Mucosa of descending colon (tissue), 3 donors: Measurements from ENCODE around the gene ABHD2. TPM values are rescaled to one million over a fixed set of nuclear protein-coding genes. Genes with fewer than 3 reads are reported as not detected.
"Not testable (repeated sequence)": the region's sequence is repeated elsewhere in the genome, so short reads cannot be mapped to it uniquely, and the experiment has no call there.

ENCODE experiments used
- ATAC-seq: fragments of 200-7000 bp; cut with Tn5 transposase; one replicate; pipeline ENCODE4 v1.9.1; 2020; ENCODE audit warnings: mild to moderate bottlenecking, moderate library complexity
- DNase-seq, 3 donors: peaks; one replicate each; pipeline ENCODE4 v3.0.0-alpha.2; 2020
- H3K36me3 ChIP-seq: fragments of 200-600 bp; one replicate; pipeline ENCODE4 v1.8.0; 2021; ENCODE audit warnings: low read depth, mild to moderate bottlenecking
- H3K4me1 ChIP-seq: fragments of 200-600 bp; one replicate; pipeline ENCODE4 v1.8.0; 2021; ENCODE audit warnings: low read depth, mild to moderate bottlenecking
- H3K4me3 ChIP-seq: fragments of 200-600 bp; one replicate; pipeline ENCODE4 v1.8.0; 2021; ENCODE audit warnings: mild to moderate bottlenecking
- H3K9me3 ChIP-seq: fragments of 200-600 bp; one replicate; pipeline ENCODE4 v1.8.0; 2021; ENCODE audit warnings: mild to moderate bottlenecking
- intact Hi-C, 2 donors: fragments of 100-400 bp; cut with DNase I in 1 of 2; cut with micrococcal nuclease in 1 of 2; formaldehyde crosslinking; loops; one replicate each; pipeline versions ENCODE4 v1.11.0 to v1.11.1; 2022; cut with DNase I, micrococcal nuclease
- total RNA-seq, 3 donors: library from RNA; stranded (reverse); fragmentation: NEBNext Ultra II Directional in 2 of 3; extraction: Animal tissue kit (Norgen Biotek cat#: 25700) in 2 of 3; gene quantifications; one replicate each; pipeline versions ENCODE4 v1.2.1 to v1.2.4, GENCODE V29; 2021 to 2023
- TF ChIP-seq, protein P1 (sequence below): fragments of 200-600 bp; IDR thresholded peaks from one replicate; pipeline ENCODE4 v1.8.0; 2022; ENCODE audit warnings: antibody characterized with exemption, mild to moderate bottlenecking
- donor health status: DM: no; HTN: no; CAD: no; lungs with moderate emphysema.
- donor health status: DM: no; HTN: no; CAD: no.
- donor health status: DM: no; HTN: yes; CAD: no.

Gene ABHD2
- total RNA-seq, 3 donors from 2014 or later: 82.2 to 156 (median 92.7) TPM

DNA sequence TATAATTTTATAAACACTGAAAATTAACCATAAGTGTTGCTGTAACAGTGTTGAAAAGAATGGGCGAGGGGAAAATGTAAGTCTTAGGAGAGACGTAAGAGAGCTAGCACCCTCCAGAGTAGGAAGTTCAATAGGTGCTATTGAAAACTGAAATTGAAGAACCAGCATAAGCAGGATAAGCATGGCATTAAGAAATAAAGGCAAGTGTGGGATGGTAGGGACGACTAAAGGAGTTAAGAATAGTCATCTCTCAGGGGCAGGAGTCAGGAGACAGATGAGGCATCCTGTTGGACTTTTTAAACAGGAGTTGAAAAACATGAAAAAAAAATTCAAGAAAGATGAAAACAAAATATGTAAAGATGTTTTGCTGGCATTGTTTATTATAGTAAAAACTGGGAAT is 43.5 kb downstream of the ABHD2 start:
- no peak for DNase-seq
- intact Hi-C loops: loop anchor here in 1 of 2 donors (10.0 kb wide), 1 partner anchor 77 kb away; no protein-coding TSS in a partner anchor

DNA sequence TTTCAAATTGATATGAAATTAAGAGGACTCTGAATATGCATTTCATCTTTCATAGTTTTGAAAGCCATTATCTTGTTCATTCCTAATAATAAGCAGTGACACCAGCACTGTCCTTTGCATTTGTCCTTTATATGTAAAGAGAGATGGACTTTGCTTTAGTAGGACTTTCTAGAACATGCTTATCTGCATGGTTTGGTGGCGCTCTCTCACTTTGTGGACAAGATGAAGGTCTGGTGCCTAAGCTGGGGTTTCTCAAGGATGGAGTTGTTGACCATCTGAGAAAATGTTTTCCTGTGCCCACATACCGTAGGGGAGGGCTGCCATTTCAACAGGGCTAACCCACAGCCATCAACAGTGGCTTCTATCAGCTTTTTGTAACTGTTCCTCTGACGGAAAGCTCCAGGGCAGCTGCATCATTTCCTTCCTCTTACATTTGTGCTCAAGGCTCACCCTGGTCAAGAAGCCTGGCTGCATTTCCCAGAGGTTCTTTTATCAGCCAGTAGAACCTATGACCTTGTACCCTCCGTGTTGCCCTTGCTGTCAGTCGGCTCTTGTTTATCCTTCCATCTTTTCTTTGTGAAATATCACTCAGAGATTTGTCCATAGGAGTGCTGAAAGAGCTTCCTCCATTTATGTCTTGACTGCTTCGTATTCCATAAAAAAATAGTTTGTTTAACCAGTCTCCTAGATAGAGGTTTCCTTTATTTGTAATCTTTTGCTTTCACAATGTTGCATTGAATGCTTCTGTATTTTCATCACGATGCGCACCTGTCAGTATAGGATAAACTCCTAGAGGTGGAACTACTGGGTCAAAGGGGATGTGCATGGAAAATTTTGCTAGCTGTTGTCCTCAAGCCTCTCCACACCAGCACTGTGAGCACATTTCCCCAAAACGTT is 44.6 kb downstream of the ABHD2 start:
- peaks cover 21% of the 10 kb centered on the region for H3K4me1 ChIP-seq
- TF ChIP-seq, protein P1, sequence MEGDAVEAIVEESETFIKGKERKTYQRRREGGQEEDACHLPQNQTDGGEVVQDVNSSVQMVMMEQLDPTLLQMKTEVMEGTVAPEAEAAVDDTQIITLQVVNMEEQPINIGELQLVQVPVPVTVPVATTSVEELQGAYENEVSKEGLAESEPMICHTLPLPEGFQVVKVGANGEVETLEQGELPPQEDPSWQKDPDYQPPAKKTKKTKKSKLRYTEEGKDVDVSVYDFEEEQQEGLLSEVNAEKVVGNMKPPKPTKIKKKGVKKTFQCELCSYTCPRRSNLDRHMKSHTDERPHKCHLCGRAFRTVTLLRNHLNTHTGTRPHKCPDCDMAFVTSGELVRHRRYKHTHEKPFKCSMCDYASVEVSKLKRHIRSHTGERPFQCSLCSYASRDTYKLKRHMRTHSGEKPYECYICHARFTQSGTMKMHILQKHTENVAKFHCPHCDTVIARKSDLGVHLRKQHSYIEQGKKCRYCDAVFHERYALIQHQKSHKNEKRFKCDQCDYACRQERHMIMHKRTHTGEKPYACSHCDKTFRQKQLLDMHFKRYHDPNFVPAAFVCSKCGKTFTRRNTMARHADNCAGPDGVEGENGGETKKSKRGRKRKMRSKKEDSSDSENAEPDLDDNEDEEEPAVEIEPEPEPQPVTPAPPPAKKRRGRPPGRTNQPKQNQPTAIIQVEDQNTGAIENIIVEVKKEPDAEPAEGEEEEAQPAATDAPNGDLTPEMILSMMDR: no peak
- ATAC-seq: peak; percentile 31
- DNase-seq: no peak
- no peaks in the 10 kb centered on the region for H3K36me3 ChIP-seq
- intact Hi-C loops: loop anchor here in 1 of 2 donors (10.0 kb wide), 1 partner anchor 78 kb away; no protein-coding TSS in a partner anchor
- no peak overlapping the region for H3K4me3 ChIP-seq
- no peaks in the 10 kb centered on the region for H3K9me3 ChIP-seq

More for the DNA sequence above, 43.5 kb downstream of the ABHD2 start:
- H3K36me3 ChIP-seq: no peaks in the 10 kb centered on the region
- no peak overlapping the region for H3K4me3 ChIP-seq
- H3K9me3 ChIP-seq: no peaks in the 10 kb centered on the region
- TF ChIP-seq, protein P1: no peak
- H3K4me1 ChIP-seq: peaks cover 11% of the 10 kb centered on the region
- no peak for ATAC-seq

DNA sequence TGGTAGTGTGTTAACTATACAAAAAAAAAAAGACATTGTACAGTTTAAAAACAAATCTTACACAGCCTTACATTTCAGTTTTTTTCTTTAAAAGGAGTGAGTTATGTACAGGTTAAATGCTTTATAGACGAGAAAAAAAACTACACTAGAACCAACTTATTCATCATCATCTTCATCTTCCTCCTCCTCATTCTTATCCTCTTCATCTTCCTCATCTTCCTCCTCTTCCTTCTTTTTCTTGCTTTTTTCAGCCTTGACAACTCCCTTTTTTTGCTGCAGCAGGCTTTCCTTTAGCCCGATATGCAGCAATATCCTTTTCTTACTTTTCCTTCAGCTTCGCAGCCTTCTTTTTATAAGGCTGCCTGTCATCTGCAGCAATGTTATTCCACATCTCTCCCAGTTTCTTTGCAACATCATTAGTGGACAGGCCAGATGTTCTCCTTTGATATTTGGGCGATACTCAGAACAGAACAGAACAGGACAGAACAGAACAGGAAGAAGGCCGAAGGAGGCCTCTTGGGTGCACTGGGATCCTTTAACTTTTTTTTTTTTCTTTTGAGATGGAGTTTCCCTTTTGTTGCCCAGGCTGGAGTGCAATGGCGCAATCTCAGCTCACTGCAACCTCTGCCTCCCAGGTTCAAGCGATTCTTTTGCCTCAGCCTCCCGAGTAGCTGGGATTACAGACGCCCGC is 47.3 kb downstream of the ABHD2 start:
- not testable (repeated sequence) for H3K9me3 ChIP-seq, DNase-seq, H3K4me3 ChIP-seq, ATAC-seq, H3K36me3 ChIP-seq
- peaks cover 21% of the 10 kb centered on the region for H3K4me1 ChIP-seq
- intact Hi-C loops: loop anchor here in 1 of 2 donors (10.0 kb wide), 1 partner anchor 81 kb away; no protein-coding TSS in a partner anchor

DNA sequence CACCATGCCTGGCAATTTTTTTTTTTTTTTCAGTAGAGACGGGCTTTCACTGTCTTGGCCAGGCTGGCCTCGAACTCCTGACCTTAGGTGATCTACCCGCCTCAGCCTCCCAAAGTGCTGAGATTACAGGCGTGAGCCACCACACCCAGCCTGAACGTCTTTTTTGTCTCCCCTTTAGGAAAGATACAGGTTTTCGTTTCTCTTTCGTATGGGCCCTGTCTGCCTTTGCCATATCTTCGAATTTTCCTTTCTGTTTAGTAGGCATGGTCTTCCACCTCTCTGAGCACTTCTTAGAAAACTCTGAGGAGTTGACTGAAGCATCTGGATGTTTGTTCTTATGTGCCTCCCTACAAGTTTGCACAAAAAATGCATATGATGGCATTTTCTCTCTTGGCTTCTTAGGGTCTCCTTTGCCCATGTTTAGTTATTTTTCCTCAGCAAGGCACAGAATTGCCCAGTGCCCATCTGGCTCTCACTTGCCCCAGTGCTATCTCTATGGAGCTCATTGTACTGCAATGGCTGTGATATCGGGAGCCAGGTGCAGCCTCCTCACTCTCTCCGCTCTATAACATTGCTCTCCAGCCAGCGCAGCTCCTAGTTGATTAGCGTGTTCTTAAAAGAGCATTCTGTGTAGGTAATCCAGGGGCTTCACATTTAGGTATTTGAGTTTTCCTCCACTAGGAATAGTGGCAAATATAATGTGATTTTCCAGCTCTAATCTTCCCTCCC is 48.0 kb downstream of the ABHD2 start:
- DNase-seq: no peak
- no peak for ATAC-seq
- intact Hi-C loops: loop anchor here in 1 of 2 donors (10.0 kb wide), 1 partner anchor 81 kb away; no protein-coding TSS in a partner anchor
- Histone ChIP-seq H3K4me1 (peaks cover 21% of the 10 kb centered on the region), H3K9me3 (no peaks in the 10 kb centered on the region), H3K4me3 (no peak overlapping the region), H3K36me3 (no peaks in the 10 kb centered on the region)
- TF ChIP-seq, protein P1: no peak

DNA sequence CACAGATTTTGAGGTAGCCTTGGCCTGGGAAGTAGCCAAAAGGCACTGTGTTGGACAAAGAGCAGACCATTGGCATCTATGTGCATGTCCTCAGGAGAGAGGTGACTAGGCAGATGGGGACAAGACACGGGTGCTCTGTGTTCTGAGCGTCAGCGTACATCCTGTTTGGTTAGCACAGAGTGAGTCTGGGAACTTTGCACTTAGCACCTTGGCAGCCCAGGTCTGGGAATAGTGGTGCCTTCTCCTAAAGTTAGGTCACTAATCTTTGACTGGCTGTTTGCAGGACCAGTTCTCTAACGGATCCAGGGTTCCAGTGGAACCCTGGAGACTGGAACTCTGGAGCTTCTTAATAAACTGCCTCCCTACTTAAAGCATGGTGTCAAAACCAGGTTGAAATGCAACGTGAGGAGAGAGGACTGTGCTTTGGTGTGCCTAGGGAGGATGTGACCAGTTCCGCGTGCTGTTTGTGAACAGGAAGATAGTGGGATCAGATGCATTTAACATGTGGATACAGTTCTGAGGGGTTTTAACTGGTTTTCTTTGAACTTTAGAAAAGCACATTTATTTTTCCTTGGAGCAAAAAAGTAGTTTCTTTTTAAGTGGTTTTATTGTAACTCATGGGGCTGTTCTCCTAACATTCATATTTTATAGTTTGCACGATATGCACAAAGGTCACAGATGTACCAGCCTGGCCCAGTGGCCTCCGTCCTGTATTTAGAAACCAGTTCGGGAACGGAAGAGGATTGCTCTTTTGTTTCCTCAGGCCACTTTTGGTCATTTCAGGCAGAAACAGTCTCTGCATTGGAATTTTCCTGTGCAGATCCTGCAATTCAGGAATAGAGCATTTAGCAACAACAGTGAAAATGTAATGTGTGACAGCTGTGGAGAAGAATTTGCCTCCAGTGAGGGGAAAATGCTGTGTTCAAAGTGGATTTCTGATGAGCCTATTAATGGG is 48.8 kb downstream of the ABHD2 start:
- no peak for DNase-seq
- TF ChIP-seq, protein P1: no peak
- Histone ChIP-seq H3K4me3 (no peak overlapping the region), H3K9me3 (no peaks in the 10 kb centered on the region), H3K4me1 (peaks cover 21% of the 10 kb centered on the region), H3K36me3 (no peaks in the 10 kb centered on the region)
- intact Hi-C loops: loop anchor here in 1 of 2 donors (10.0 kb wide), 1 partner anchor 82 kb away; no protein-coding TSS in a partner anchor
- ATAC-seq: peak; percentile 81
